GM18861 (cell line): Measurements from ENCODE around the gene PGAM5.
A peak's percentile ranks its signal among the peaks of the same experiment; 100 is the strongest.
"Not testable (repeated sequence)": the region's sequence is repeated elsewhere in the genome, so short reads cannot be mapped to it uniquely, and the experiment has no call there.

Experiments
- ATAC-seq: cut with Tn5 transposase; IDR thresholded peaks from one replicate; pipeline ENCODE4 v1.9.1; 2021; ENCODE audit not compliant: unreplicated experiment

The PGAM5 gene

GRCh38 chr12:132687211-132688164 lies 23.2 kb upstream of the PGAM5 start, which contains the start of the genes POLE and PXMP2:
TSS of gene POLE (minus strand) at chr12:132687342. CDS start at chr12:132687315, 27 bp downstream.
TSS of gene PXMP2 (plus strand) at chr12:132687587. CDS start at chr12:132687671, 84 bp downstream.
- peak; percentile 91 for ATAC-seq

- no peak for ATAC-seq
Measured at GRCh38 chr12:132689227-132689626, 21.4 kb upstream of the PGAM5 start.

GRCh38 chr12:132690112-132690511 lies 20.5 kb upstream of the PGAM5 start:
- no peak for ATAC-seq

GRCh38 chr12:132692030-132692429 lies 18.6 kb upstream of the PGAM5 start:
- not testable (repeated sequence) for ATAC-seq

GRCh38 chr12:132694888-132695287 lies 15.8 kb upstream of the PGAM5 start:
- ATAC-seq = not testable (repeated sequence)

GRCh38 chr12:132695431-132695830 lies 15.2 kb upstream of the PGAM5 start:
- no peak for ATAC-seq

- ATAC-seq = no peak
Measured at GRCh38 chr12:132698341-132698740, 12.3 kb upstream of the PGAM5 start.

GRCh38 chr12:132700212-132700822 lies 10.3 kb upstream of the PGAM5 start:
- peak; percentile 55 for ATAC-seq

GRCh38 chr12:132702640-132703039 lies 8.0 kb upstream of the PGAM5 start:
- ATAC-seq = no peak

- ATAC-seq = no peak
Measured at GRCh38 chr12:132703641-132704040, 7.0 kb upstream of the PGAM5 start.

GRCh38 chr12:132707241-132707640 lies 3.4 kb upstream of the PGAM5 start:
- no peak for ATAC-seq

GRCh38 chr12:132708150-132708549 lies 2.5 kb upstream of the PGAM5 start:
- no peak for ATAC-seq

- peak; percentile 9 for ATAC-seq
Measured at GRCh38 chr12:132710043-132710404, 618 bp upstream of the PGAM5 start.

- no peak for ATAC-seq
Measured at GRCh38 chr12:132711080-132711843, 620 bp downstream of the PGAM5 start.

GRCh38 chr12:132713123-132713522 lies 2.5 kb downstream of the PGAM5 start:
- no peak for ATAC-seq

- no peak for ATAC-seq
Measured at GRCh38 chr12:132715874-132716273, 5.2 kb downstream of the PGAM5 start.

GRCh38 chr12:132716356-132716755 lies 5.7 kb downstream of the PGAM5 start:
- no peak for ATAC-seq

GRCh38 chr12:132717011-132717410 lies 6.4 kb downstream of the PGAM5 start:
- ATAC-seq = no peak

GRCh38 chr12:132717531-132718387 lies 7.1 kb downstream of the PGAM5 start:
- ATAC-seq = no peak

GRCh38 chr12:132718644-132719043 lies 8.0 kb downstream of the PGAM5 start:
- no peak for ATAC-seq
